PC-3 (cell line): Measurements from ENCODE around the gene SNX20.

ENCODE experiments used
- CTCF ChIP-seq: fragments of 300-600 bp; sonication (generic); conservative IDR thresholded peaks from 2 replicates; pipeline ENCODE4 v1.5.1; 2017; ENCODE audit warnings: antibody characterized with exemption, low read depth, mild to moderate bottlenecking, low read length
- EZH2 ChIP-seq: fragments of 300-600 bp; sonication (generic); IDR thresholded peaks from one replicate; pipeline ENCODE4 v1.6.1; 2017; ENCODE audit warnings: antibody characterized with exemption, mild to moderate bottlenecking, low read length; ENCODE audit not compliant: unreplicated experiment

- TF ChIP-seq CTCF (no peak), EZH2 (no peak)
Measured at GRCh38 chr16:50622029-50622428, 59.1 kb downstream of the SNX20 start.
